Adrenal gland (tissue), 5 donors: Measurements from ENCODE around the gene NEDD8.

ENCODE experiments used
- POLR2A ChIP-seq, 2 donors: fragments of 450-650 bp; IDR thresholded peaks; one replicate each; pipeline ENCODE4 v1.6.1; 2017; ENCODE audit warnings: antibody characterized with exemption in 2 of 2, mild to moderate bottlenecking in 2 of 2, moderate library complexity in 1 of 2
- TF ChIP-seq, protein P1 (sequence below), 6 experiments: fragments of 450-650 bp in 4 of 6; fragments of 200-600 bp in 2 of 6; sonication (generic) in 1 of 6; IDR thresholded peaks; 1 replicate in 5 of 6; 2 replicates in 1 of 6; pipeline versions ENCODE4 v1.5.1 to v1.8.0; 2016 to 2021; ENCODE audit warnings: antibody characterized with exemption in 6 of 6, mild to moderate bottlenecking in 2 of 6, moderate library complexity in 1 of 6
- donor health status: DM: no; HTN: no; CAD: no.

DNA sequence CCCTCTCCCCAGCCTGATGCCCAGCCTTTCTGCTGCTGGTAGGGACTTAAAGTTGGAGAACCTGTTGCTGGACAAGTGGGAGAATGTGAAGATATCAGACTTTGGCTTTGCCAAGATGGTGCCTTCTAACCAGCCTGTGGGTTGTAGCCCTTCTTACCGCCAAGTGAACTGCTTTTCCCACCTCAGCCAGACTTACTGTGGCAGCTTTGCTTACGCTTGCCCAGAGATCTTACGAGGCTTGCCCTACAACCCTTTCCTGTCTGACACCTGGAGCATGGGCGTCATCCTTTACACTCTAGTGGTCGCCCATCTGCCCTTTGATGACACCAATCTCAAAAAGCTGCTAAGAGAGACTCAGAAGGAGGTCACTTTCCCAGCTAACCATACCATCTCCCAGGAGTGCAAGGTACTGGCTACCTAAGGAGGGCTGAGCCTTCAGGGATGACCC lies 25.0 kb downstream of the NEDD8 start:
- TF ChIP-seq, protein P1, sequence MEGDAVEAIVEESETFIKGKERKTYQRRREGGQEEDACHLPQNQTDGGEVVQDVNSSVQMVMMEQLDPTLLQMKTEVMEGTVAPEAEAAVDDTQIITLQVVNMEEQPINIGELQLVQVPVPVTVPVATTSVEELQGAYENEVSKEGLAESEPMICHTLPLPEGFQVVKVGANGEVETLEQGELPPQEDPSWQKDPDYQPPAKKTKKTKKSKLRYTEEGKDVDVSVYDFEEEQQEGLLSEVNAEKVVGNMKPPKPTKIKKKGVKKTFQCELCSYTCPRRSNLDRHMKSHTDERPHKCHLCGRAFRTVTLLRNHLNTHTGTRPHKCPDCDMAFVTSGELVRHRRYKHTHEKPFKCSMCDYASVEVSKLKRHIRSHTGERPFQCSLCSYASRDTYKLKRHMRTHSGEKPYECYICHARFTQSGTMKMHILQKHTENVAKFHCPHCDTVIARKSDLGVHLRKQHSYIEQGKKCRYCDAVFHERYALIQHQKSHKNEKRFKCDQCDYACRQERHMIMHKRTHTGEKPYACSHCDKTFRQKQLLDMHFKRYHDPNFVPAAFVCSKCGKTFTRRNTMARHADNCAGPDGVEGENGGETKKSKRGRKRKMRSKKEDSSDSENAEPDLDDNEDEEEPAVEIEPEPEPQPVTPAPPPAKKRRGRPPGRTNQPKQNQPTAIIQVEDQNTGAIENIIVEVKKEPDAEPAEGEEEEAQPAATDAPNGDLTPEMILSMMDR (IDR thresholded peaks at IDR 0.05): no peak
- TF ChIP-seq POLR2A (IDR thresholded peaks at IDR 0.05): no peak
